Lower leg skin (tissue), 3 donors: Measurements from ENCODE around the gene ULK1.

ENCODE experiments used
- CTCF ChIP-seq, 3 donors: fragments of 450-650 bp; IDR thresholded peaks; one replicate each; pipeline ENCODE4 v1.5.1; 2016; ENCODE audit warnings: antibody characterized with exemption in 3 of 3, mild to moderate bottlenecking in 3 of 3, moderate library complexity in 2 of 3
- POLR2A ChIP-seq, 2 donors: fragments of 450-650 bp; IDR thresholded peaks; one replicate each; pipeline ENCODE4 v1.6.1; 2016 to 2017; ENCODE audit warnings: antibody characterized with exemption in 2 of 2, mild to moderate bottlenecking in 1 of 2, moderate library complexity in 1 of 2

- no peak for TF ChIP-seq CTCF (IDR thresholded peaks at IDR 0.05)
- TF ChIP-seq POLR2A (IDR thresholded peaks at IDR 0.05) = no peak
Measured at GRCh38 chr12:131861261-131862083, 33.0 kb upstream of the ULK1 start.
